GM10248 (cell line): ENCODE data around the gene C1QTNF2.

ENCODE experiments used
- CTCF ChIA-PET: fragments of 300-600 bp; sonication (Branson Sonifier 250); formaldehyde crosslinking; extraction: SDS; loops from one replicate; lab custom pipeline; 2021; ENCODE audit warnings: antibody characterized with exemption; lab: Yijun Ruan, JAX
- POLR2A ChIA-PET: fragments of 350-650 bp; sonication (Branson Sonifier 250); formaldehyde crosslinking; extraction: SDS; loops from one replicate; lab custom pipeline; 2020; ENCODE audit warnings: antibody characterized with exemption; lab: Yijun Ruan, JAX
- DNase-seq: peaks from one replicate; pipeline ENCODE4 v3.0.0; 2012; ENCODE audit errors: extremely low spot score
- CTCF ChIP-seq: IDR thresholded peaks from 2 replicates; pipeline ENCODE4 v1.5.1; 2012; ENCODE audit warnings: mild to moderate bottlenecking, low read depth; ENCODE audit errors: extremely low read depth, missing control alignments, control extremely low read depth

Gene C1QTNF2

DNA sequence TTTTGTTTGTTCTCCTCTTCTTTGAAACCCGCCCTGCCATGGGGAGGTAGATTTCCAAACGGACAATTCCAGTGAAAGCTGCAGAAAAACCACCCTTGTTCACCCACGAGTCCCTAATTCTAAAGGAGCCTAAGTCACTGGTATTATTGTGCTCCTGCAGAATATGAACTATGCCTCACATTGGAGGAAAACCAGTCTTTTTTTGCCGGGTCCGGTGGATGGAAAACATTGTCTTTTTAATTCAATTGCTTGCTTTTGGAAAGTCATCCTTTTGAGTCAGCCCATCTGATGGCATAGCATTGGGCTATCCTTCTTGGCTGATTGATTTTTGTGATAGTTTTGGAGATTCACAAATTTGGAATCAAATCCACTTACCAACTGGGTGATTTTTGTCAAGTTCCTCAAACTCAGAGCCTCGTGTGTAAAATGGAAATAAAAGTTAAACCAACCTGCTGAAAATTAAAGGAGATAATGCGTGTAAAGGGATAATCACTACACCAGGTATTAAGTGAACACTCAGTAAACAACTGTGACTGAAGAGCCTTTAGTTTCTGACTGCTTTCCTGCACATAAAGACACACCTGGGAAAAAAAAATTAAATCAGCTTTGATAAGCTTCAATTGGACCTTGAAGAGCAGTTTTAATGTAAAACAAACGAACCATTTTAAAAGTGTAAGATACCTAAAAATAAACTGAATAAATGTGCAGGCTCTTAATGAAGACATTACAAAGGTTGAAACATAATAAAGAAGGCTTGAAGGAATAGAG lies 57.3 kb downstream of the C1QTNF2 start:
- POLR2A ChIA-PET = no interaction called here
- no peak for DNase-seq
- CTCF ChIA-PET = no interaction called here
- no peak for TF ChIP-seq CTCF

- DNase-seq = peak; percentile 66
- ChIA-PET POLR2A (no interaction called here), CTCF (no interaction called here)
- TF ChIP-seq CTCF = no peak
Observed at GRCh38 chr5:160312134-160312959, 58.1 kb downstream of the C1QTNF2 start, which contains the start of gene CCNJL. Gene CCNJL (minus strand): TSS chr5:160312564. CDS start chr5:160311923, 641 bp downstream.

GRCh38 chr5:160311491-160312133 lies 58.8 kb downstream of the C1QTNF2 start:
- no peak for DNase-seq
- ChIA-PET CTCF (no interaction called here), POLR2A (no interaction called here)
- no peak for TF ChIP-seq CTCF

GRCh38 chr5:160310552-160311295 lies 59.7 kb downstream of the C1QTNF2 start:
- no peak for TF ChIP-seq CTCF
- POLR2A ChIA-PET = no interaction called here
- CTCF ChIA-PET = no interaction called here
- DNase-seq = no peak

GRCh38 chr5:160310140-160310539 lies 60.3 kb downstream of the C1QTNF2 start:
- ChIA-PET POLR2A (no interaction called here), CTCF (no interaction called here)
- TF ChIP-seq CTCF = no peak
- no peak for DNase-seq

- POLR2A ChIA-PET = no interaction called here
- no peak for TF ChIP-seq CTCF
- no peak for DNase-seq
- CTCF ChIA-PET = interaction anchor here (0.8 to 2.1 kb wide), 3 partner anchors 20 to 226 kb away, joined by 3 to 6 read pairs (median 3); no protein-coding TSS in a partner anchor
Observed at GRCh38 chr5:160306696-160307095, 63.7 kb downstream of the C1QTNF2 start.
